Adrenal gland (tissue), 5 donors: ENCODE results near the gene C7orf57.

Experiments used
- POLR2A ChIP-seq, 2 donors: fragments of 450-650 bp; IDR thresholded peaks; one replicate each; pipeline ENCODE4 v1.6.1; 2017; ENCODE audit warnings: antibody characterized with exemption in 2 of 2, mild to moderate bottlenecking in 2 of 2, moderate library complexity in 1 of 2
- TF ChIP-seq, protein P1 (sequence below), 6 experiments: fragments of 450-650 bp in 4 of 6; fragments of 200-600 bp in 2 of 6; sonication (generic) in 1 of 6; IDR thresholded peaks; 1 replicate in 5 of 6; 2 replicates in 1 of 6; pipeline versions ENCODE4 v1.5.1 to v1.8.0; 2016 to 2021; ENCODE audit warnings: antibody characterized with exemption in 6 of 6, mild to moderate bottlenecking in 2 of 6, moderate library complexity in 1 of 6
- donor health status: DM: no; HTN: no; CAD: no.

DNA sequence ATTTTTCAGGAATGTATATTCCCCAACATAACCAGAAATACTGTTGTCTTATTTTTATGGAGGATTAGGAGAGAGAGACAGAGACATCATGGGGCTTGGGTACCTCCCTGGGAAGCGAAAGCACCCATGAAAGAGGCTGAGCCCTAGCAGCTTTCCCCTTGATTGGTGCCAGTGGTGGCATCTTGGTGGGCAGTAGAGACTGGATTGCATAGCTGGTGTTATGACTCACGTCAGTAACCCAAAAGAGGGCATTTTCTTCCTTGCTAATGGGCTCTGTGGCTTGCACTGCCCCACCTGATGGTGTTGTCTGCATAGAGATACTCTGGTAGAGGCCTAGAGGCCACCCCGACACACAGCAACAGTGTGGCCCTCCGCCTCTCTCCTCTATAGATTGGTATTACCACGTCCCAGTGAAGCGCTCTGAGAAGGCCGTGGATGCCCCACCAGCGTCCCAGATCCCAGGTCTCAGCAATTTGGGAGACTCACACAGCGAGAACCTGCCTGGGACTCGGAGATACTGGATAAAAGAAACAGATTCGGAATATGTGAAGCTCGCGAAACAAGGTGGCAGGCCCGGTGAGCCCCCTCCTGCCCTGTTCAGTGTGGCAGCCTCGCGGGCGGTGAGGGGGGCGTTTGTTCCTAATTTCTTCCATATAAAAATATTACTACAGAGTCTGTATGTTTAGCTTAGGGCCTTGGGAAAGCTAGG, 5.8 kb downstream of the C7orf57 start:
- TF ChIP-seq, protein P1, sequence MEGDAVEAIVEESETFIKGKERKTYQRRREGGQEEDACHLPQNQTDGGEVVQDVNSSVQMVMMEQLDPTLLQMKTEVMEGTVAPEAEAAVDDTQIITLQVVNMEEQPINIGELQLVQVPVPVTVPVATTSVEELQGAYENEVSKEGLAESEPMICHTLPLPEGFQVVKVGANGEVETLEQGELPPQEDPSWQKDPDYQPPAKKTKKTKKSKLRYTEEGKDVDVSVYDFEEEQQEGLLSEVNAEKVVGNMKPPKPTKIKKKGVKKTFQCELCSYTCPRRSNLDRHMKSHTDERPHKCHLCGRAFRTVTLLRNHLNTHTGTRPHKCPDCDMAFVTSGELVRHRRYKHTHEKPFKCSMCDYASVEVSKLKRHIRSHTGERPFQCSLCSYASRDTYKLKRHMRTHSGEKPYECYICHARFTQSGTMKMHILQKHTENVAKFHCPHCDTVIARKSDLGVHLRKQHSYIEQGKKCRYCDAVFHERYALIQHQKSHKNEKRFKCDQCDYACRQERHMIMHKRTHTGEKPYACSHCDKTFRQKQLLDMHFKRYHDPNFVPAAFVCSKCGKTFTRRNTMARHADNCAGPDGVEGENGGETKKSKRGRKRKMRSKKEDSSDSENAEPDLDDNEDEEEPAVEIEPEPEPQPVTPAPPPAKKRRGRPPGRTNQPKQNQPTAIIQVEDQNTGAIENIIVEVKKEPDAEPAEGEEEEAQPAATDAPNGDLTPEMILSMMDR (IDR thresholded peaks at IDR 0.05), result no peak
- TF ChIP-seq POLR2A (IDR thresholded peaks at IDR 0.05), result no peak
